ENCODE results near the gene DLG2. TPM values are rescaled to one million over a fixed set of nuclear protein-coding genes. Genes with fewer than 3 reads are reported as not detected.
"Not testable (repeated sequence)": the region's sequence is repeated elsewhere in the genome, so short reads cannot be mapped to it uniquely, and the experiment has no call there.

Gene DLG2
- polyA plus RNA-seq, 3 donors = 0.24 to 0.39 TPM; not detected in 1

DNA sequence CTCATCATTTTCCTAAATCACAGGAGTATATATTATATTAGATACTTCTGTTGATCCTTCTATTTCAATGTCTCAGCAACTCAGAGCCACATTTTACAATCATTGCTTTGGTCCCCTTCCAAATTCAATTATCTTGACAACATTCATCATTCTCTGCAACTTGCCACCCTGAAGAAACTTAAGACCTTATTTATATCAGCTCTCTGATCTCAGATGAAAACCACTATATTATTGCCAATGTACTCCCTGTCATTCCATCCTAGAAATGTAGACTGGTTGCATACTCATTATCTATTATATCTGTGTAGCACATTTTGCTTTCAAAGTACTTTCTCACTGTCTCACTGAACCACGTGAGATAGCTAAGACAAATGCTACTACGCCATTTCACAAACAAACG lies 379.3 kb downstream of the DLG2 start:
- Mint-ChIP-seq H3K4me1 (no peaks in the 10 kb centered on the region), H3K27ac (no peak overlapping the region), H3K36me3 (no peaks in the 10 kb centered on the region), H3K4me3 (no peak overlapping the region), H3K27me3 (ENCODE audit: low read depth in 3 of 3) (peaks cover 0 to 2% (median 0%) of the 10 kb centered on the region in 3 donors), H3K9me3 (peaks cover 0 to 7% (median 0%) of the 10 kb centered on the region in 7 donors)
- no peaks in the 10 kb centered on the region for H4K20me1 ChIP-seq (ENCODE audit: insufficient read depth, low read length)
- no peak for TF ChIP-seq CTCF (IDR thresholded peaks at IDR 0.05)
- WGBS (ENCODE audit: insufficient coverage) = 100% methylated on average over 3 of the region's 3 CpGs
- no peak overlapping the region for H3K4me3 ChIP-seq (replicated peaks in 1 of 3; ENCODE audit: low read depth in 2 of 3, low read length in 3 of 3)
- no peaks in the 10 kb centered on the region for H3K4me1 ChIP-seq (ENCODE audit: control insufficient read depth in 1 of 2, insufficient read depth in 2 of 2, low read length in 2 of 2)
- no peaks in the 10 kb centered on the region for H3K27me3 ChIP-seq (ENCODE audit: control insufficient read depth in 2 of 2, insufficient read depth in 2 of 2, low read length in 2 of 2)
- no peak for DNase-seq
- H3K27ac ChIP-seq (ENCODE audit: low read depth in 1 of 2, low read length in 2 of 2) = no peak overlapping the region
- H3K9me3 ChIP-seq (replicated peaks in 1 of 2; ENCODE audit: control insufficient read depth in 1 of 2, insufficient read depth in 1 of 2, low read length in 2 of 2) = no peaks in the 10 kb centered on the region
- intact Hi-C loops (cut with micrococcal nuclease) = no loop called here
- H3K4me2 ChIP-seq (replicated peaks; ENCODE audit: extremely low read depth, low read length, poor library complexity, severe bottlenecking) = no peak overlapping the region
- no peak overlapping the region for H2AFZ ChIP-seq (ENCODE audit: insufficient read depth, low read depth, low read length, poor library complexity, severe bottlenecking)
- H3K79me2 ChIP-seq (ENCODE audit: insufficient read depth, low read length) = no peaks in the 10 kb centered on the region
- H3K36me3 ChIP-seq (replicated peaks in 1 of 2; ENCODE audit: control insufficient read depth in 1 of 2, insufficient read depth in 2 of 2, low read length in 2 of 2) = no peaks in the 10 kb centered on the region
- H3K9ac ChIP-seq (ENCODE audit: insufficient read depth, low read length, poor library complexity, severe bottlenecking) = no peak overlapping the region

- no CpG with 5 or more reads among the region's 1 CpG for WGBS (ENCODE audit: insufficient coverage)
- Histone ChIP-seq H4K20me1 (ENCODE audit: insufficient read depth, low read length) (no peaks in the 10 kb centered on the region), H3K4me3 (replicated peaks in 1 of 3; ENCODE audit: low read depth in 2 of 3, low read length in 3 of 3) (no peak overlapping the region), H3K9me3 (replicated peaks in 1 of 2; ENCODE audit: control insufficient read depth in 1 of 2, insufficient read depth in 1 of 2, low read length in 2 of 2) (no peaks in the 10 kb centered on the region), H3K4me2 (replicated peaks; ENCODE audit: extremely low read depth, low read length, poor library complexity, severe bottlenecking) (no peak overlapping the region), H3K79me2 (ENCODE audit: insufficient read depth, low read length) (no peaks in the 10 kb centered on the region), H3K4me1 (ENCODE audit: control insufficient read depth in 1 of 2, insufficient read depth in 2 of 2, low read length in 2 of 2) (no peaks in the 10 kb centered on the region), H3K27ac (ENCODE audit: low read depth in 1 of 2, low read length in 2 of 2) (no peak overlapping the region), H3K36me3 (replicated peaks in 1 of 2; ENCODE audit: control insufficient read depth in 1 of 2, insufficient read depth in 2 of 2, low read length in 2 of 2) (no peaks in the 10 kb centered on the region), H2AFZ (ENCODE audit: insufficient read depth, low read depth, low read length, poor library complexity, severe bottlenecking) (no peak overlapping the region), H3K27me3 (ENCODE audit: control insufficient read depth in 2 of 2, insufficient read depth in 2 of 2, low read length in 2 of 2) (no peaks in the 10 kb centered on the region), H3K9ac (ENCODE audit: insufficient read depth, low read length, poor library complexity, severe bottlenecking) (no peak overlapping the region)
- Mint-ChIP-seq H3K9me3 (peaks cover 0 to 4% (median 3%) of the 10 kb centered on the region in 7 donors), H3K4me1 (no peaks in the 10 kb centered on the region), H3K27me3 (ENCODE audit: low read depth in 3 of 3) (no peaks in the 10 kb centered on the region), H3K36me3 (no peaks in the 10 kb centered on the region), H3K27ac (no peak overlapping the region), H3K4me3 (no peak overlapping the region)
- no peak for DNase-seq
- intact Hi-C loops (cut with micrococcal nuclease) = no loop called here
- no peak for TF ChIP-seq CTCF (IDR thresholded peaks at IDR 0.05)
Observed at GRCh38 chr11:85238906-85239305, 388.2 kb downstream of the DLG2 start.

- H4K20me1 ChIP-seq (ENCODE audit: insufficient read depth, low read length); H3K27me3 Mint-ChIP-seq (ENCODE audit: low read depth in 3 of 3); H3K9me3 Mint-ChIP-seq; DNase-seq; H3K4me3 ChIP-seq (replicated peaks in 1 of 3; ENCODE audit: low read depth in 2 of 3, low read length in 3 of 3); H3K79me2 ChIP-seq (ENCODE audit: insufficient read depth, low read length); H3K9ac ChIP-seq (ENCODE audit: insufficient read depth, low read length, poor library complexity, severe bottlenecking); H3K27ac Mint-ChIP-seq; H2AFZ ChIP-seq (ENCODE audit: insufficient read depth, low read depth, low read length, poor library complexity, severe bottlenecking); H3K27ac ChIP-seq (ENCODE audit: low read depth in 1 of 2, low read length in 2 of 2); H3K4me1 ChIP-seq (ENCODE audit: control insufficient read depth in 1 of 2, insufficient read depth in 2 of 2, low read length in 2 of 2); H3K4me1 Mint-ChIP-seq; H3K36me3 ChIP-seq (replicated peaks in 1 of 2; ENCODE audit: control insufficient read depth in 1 of 2, insufficient read depth in 2 of 2, low read length in 2 of 2); H3K9me3 ChIP-seq (replicated peaks in 1 of 2; ENCODE audit: control insufficient read depth in 1 of 2, insufficient read depth in 1 of 2, low read length in 2 of 2); H3K4me2 ChIP-seq (replicated peaks; ENCODE audit: extremely low read depth, low read length, poor library complexity, severe bottlenecking); H3K36me3 Mint-ChIP-seq; H3K27me3 ChIP-seq (ENCODE audit: control insufficient read depth in 2 of 2, insufficient read depth in 2 of 2, low read length in 2 of 2); intact Hi-C loops (cut with micrococcal nuclease); H3K4me3 Mint-ChIP-seq: not testable (repeated sequence)
- WGBS (ENCODE audit: insufficient coverage) = no CpG with 5 or more reads among the region's 2 CpGs
Observed at GRCh38 chr11:85238038-85238437, 389.1 kb downstream of the DLG2 start.

Measured in CD14-positive monocyte (primary cell).